ENCODE results near the gene RESF1. TPM values are rescaled to one million over a fixed set of nuclear protein-coding genes. Genes with fewer than 3 reads are reported as not detected.

RESF1 gene
- total and polyA plus RNA-seq, 2 of the 13 experiments (the other 11 are each of a cell fraction or from before 2014, with no cell fraction given) = 7.9 to 16.8 TPM

DNA sequence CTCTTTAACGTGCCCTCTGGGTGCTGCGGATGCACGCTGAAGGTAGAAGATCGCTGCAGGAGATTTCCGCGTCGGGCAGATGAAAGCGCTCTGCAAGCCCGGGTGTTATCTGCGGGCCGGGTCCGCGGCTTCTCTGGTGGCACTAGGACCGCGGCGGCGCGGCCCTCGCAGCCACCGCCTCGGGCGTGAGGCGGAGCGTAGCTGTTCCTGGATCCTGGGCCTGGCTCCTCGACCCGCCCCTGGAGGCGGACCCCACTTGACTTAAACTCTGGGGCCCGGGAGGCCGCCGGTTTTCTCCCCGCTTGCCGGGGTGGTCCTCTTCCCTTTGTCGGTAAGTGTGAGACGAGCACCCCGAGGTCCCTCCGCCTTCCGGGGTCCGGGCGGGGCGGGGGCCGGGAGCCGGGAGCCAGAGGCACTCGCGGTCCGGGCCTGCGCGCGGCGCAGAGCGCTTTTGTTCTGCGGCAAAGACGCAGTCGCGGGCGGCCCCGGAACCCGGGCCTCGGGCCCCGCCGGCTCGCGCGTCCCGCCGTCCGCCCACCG, at the start of gene RESF1 (continued):
- TF ChIP-seq KAT7 (CRISPR knock-in tag; IDR thresholded peaks at IDR 0.05; ENCODE audit: borderline replicate concordance) = 0 out of 2 replicates have a peak, but pooled peaks have one; percentile 50
- TF ChIP-seq CAMTA2 (CRISPR knock-in tag; IDR thresholded peaks at IDR 0.05; ENCODE audit: borderline replicate concordance) = no peak
- TF ChIP-seq ZFYVE20 (CRISPR knock-in tag; IDR thresholded peaks at IDR 0.05; ENCODE audit: borderline replicate concordance, low read depth) = no peak
- TF ChIP-seq SRSF4 (IDR thresholded peaks at IDR 0.05; ENCODE audit: low read depth, low read length, poor library complexity, severe bottlenecking) = no peak
- no peak for TF ChIP-seq SCMH1 (CRISPR knock-in tag; IDR thresholded peaks at IDR 0.05; ENCODE audit: borderline replicate concordance)
- no peak for TF ChIP-seq ZNF775 (CRISPR knock-in tag; IDR thresholded peaks at IDR 0.05; ENCODE audit: borderline replicate concordance)
- no peak for TF ChIP-seq PRMT3 (CRISPR knock-in tag; IDR thresholded peaks at IDR 0.05; ENCODE audit: borderline replicate concordance, low read depth)
- TF ChIP-seq GZF1 (CRISPR knock-in tag; IDR thresholded peaks at IDR 0.05) = peak; percentile 50; the same call in 1 of the 2 replicates
- TF ChIP-seq, protein P1, sequence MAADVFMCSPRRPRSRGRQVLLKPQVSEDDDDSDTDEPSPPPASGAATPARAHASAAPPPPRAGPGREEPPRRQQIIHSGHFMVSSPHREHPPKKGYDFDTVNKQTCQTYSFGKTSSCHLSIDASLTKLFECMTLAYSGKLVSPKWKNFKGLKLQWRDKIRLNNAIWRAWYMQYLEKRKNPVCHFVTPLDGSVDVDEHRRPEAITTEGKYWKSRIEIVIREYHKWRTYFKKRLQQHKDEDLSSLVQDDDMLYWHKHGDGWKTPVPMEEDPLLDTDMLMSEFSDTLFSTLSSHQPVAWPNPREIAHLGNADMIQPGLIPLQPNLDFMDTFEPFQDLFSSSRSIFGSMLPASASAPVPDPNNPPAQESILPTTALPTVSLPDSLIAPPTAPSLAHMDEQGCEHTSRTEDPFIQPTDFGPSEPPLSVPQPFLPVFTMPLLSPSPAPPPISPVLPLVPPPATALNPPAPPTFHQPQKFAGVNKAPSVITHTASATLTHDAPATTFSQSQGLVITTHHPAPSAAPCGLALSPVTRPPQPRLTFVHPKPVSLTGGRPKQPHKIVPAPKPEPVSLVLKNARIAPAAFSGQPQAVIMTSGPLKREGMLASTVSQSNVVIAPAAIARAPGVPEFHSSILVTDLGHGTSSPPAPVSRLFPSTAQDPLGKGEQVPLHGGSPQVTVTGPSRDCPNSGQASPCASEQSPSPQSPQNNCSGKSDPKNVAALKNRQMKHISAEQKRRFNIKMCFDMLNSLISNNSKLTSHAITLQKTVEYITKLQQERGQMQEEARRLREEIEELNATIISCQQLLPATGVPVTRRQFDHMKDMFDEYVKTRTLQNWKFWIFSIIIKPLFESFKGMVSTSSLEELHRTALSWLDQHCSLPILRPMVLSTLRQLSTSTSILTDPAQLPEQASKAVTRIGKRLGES (CRISPR knock-in tag; IDR thresholded peaks at IDR 0.05; ENCODE audit: borderline replicate concordance) = no peak
- TF ChIP-seq, protein P2, sequence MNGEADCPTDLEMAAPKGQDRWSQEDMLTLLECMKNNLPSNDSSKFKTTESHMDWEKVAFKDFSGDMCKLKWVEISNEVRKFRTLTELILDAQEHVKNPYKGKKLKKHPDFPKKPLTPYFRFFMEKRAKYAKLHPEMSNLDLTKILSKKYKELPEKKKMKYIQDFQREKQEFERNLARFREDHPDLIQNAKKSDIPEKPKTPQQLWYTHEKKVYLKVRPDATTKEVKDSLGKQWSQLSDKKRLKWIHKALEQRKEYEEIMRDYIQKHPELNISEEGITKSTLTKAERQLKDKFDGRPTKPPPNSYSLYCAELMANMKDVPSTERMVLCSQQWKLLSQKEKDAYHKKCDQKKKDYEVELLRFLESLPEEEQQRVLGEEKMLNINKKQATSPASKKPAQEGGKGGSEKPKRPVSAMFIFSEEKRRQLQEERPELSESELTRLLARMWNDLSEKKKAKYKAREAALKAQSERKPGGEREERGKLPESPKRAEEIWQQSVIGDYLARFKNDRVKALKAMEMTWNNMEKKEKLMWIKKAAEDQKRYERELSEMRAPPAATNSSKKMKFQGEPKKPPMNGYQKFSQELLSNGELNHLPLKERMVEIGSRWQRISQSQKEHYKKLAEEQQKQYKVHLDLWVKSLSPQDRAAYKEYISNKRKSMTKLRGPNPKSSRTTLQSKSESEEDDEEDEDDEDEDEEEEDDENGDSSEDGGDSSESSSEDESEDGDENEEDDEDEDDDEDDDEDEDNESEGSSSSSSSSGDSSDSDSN (CRISPR knock-in tag; IDR thresholded peaks at IDR 0.05) = peak; percentile 87
- TF ChIP-seq AGO1 (IDR thresholded peaks at IDR 0.05; ENCODE audit: low read depth, low read length, poor library complexity, severe bottlenecking) = peak; percentile 67
- TF ChIP-seq HIVEP1 (CRISPR knock-in tag; IDR thresholded peaks at IDR 0.05) = no peak
- TF ChIP-seq ZNF552 (CRISPR knock-in tag; IDR thresholded peaks at IDR 0.05; ENCODE audit: borderline replicate concordance) = no peak
- no peak for TF ChIP-seq ESRRA (CRISPR knock-in tag; IDR thresholded peaks at IDR 0.05; ENCODE audit: low read depth)
- TF ChIP-seq ZNF383 (CRISPR knock-in tag; IDR thresholded peaks at IDR 0.05; ENCODE audit: borderline replicate concordance) = no peak
- TF ChIP-seq MYC (CRISPR knock-in tag; IDR thresholded peaks at IDR 0.05; ENCODE audit: borderline replicate concordance) = peak; percentile 29; the same call in 1 of the 2 replicates
- TF ChIP-seq SSRP1 (CRISPR knock-in tag; IDR thresholded peaks at IDR 0.05) = no peak
- TF ChIP-seq KLF13 (CRISPR knock-in tag; IDR thresholded peaks at IDR 0.05) = no peak
- no peak for TF ChIP-seq ZBTB2 (CRISPR knock-in tag; IDR thresholded peaks at IDR 0.05; ENCODE audit: low read depth)
- TF ChIP-seq, protein P3, sequence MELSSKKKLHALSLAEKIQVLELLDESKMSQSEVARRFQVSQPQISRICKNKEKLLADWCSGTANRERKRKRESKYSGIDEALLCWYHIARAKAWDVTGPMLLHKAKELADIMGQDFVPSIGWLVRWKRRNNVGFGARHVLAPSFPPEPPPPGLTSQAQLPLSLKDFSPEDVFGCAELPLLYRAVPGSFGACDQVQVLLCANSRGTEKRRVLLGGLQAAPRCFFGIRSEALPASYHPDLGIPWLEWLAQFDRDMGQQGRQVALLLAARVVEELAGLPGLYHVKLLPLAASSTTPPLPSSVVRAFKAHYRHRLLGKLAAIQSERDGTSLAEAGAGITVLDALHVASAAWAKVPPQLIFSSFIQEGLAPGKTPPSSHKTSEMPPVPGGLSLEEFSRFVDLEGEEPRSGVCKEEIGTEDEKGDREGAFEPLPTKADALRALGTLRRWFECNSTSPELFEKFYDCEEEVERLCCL (CRISPR knock-in tag; IDR thresholded peaks at IDR 0.05; ENCODE audit: borderline replicate concordance) = no peak
- no peak for TF ChIP-seq TMF1 (CRISPR knock-in tag; IDR thresholded peaks at IDR 0.05; ENCODE audit: low read depth)
- no peak for TF ChIP-seq ZNF629 (CRISPR knock-in tag; conservative IDR thresholded peaks at IDR 0.05)
